Type B pancreatic cell (in vitro differentiated cells): ENCODE data around the gene CAV2. TPM values are rescaled to one million over a fixed set of nuclear protein-coding genes. Genes with fewer than 3 reads are reported as not detected.

Experiments
- DNase-seq: peaks from one replicate; pipeline ENCODE4 v3.0.0; 2021; ENCODE audit warnings: mixed read lengths; ENCODE audit not compliant: unreplicated experiment; ENCODE audit errors: extremely low spot score
- H3K27ac Mint-ChIP-seq: 2 replicates; pipeline ENCODE4 v1.8.0; 2021; ENCODE audit warnings: mild to moderate bottlenecking, mixed read lengths
- H3K27me3 Mint-ChIP-seq: 2 replicates; pipeline ENCODE4 v1.8.0; 2021; ENCODE audit warnings: mixed read lengths
- H3K36me3 Mint-ChIP-seq: 2 replicates; pipeline ENCODE4 v1.8.0; 2021; ENCODE audit warnings: mixed read lengths
- H3K4me1 Mint-ChIP-seq: one replicate; pipeline ENCODE4 v1.8.0; 2021; ENCODE audit warnings: mixed read lengths; ENCODE audit not compliant: unreplicated experiment
- H3K4me3 Mint-ChIP-seq: 2 replicates; pipeline ENCODE4 v1.8.0; 2021; ENCODE audit warnings: mild to moderate bottlenecking, mixed read lengths
- H3K9me3 Mint-ChIP-seq: 2 replicates; pipeline ENCODE4 v1.8.0; 2021; ENCODE audit warnings: mixed read lengths
- total RNA-seq: library from RNA; stranded (reverse); gene quantifications from 2 replicates; pipeline ENCODE4 v1.2.1, GENCODE V29; 2021; ENCODE audit warnings: low replicate concordance
- TF ChIP-seq, protein P1 (sequence below): fragments of 200-600 bp; sonication (generic); conservative IDR thresholded peaks from 2 replicates; pipeline ENCODE4 v1.5.0; 2021; ENCODE audit warnings: antibody characterized with exemption, mild to moderate bottlenecking

The CAV2 gene
- total RNA-seq, 1 donor from 2014 or later: 12.8 TPM

- peaks cover 69% of the 10 kb centered on the region for H3K27me3 Mint-ChIP-seq
- no peaks in the 10 kb centered on the region for H3K36me3 Mint-ChIP-seq
- TF ChIP-seq, protein P1, sequence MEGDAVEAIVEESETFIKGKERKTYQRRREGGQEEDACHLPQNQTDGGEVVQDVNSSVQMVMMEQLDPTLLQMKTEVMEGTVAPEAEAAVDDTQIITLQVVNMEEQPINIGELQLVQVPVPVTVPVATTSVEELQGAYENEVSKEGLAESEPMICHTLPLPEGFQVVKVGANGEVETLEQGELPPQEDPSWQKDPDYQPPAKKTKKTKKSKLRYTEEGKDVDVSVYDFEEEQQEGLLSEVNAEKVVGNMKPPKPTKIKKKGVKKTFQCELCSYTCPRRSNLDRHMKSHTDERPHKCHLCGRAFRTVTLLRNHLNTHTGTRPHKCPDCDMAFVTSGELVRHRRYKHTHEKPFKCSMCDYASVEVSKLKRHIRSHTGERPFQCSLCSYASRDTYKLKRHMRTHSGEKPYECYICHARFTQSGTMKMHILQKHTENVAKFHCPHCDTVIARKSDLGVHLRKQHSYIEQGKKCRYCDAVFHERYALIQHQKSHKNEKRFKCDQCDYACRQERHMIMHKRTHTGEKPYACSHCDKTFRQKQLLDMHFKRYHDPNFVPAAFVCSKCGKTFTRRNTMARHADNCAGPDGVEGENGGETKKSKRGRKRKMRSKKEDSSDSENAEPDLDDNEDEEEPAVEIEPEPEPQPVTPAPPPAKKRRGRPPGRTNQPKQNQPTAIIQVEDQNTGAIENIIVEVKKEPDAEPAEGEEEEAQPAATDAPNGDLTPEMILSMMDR: no peak
- H3K9me3 Mint-ChIP-seq: no peaks in the 10 kb centered on the region
- peak overlapping the region; percentile 93 for H3K4me3 Mint-ChIP-seq
- peaks cover 14% of the 10 kb centered on the region for H3K4me1 Mint-ChIP-seq
- H3K27ac Mint-ChIP-seq: peak overlapping the region; percentile 89
- DNase-seq: no peak
These were observed 25.9 kb downstream of the CAV2 start for GRCh38 chr7:116525298-116525912.

GRCh38 chr7:116525913-116526861 is 26.6 kb downstream of the CAV2 start:
- DNase-seq: peak; percentile 82
- Mint-ChIP-seq H3K27me3 (peaks cover 69% of the 10 kb centered on the region), H3K4me3 (peak overlapping the region; percentile 93), H3K27ac (peak overlapping the region; percentile 87), H3K9me3 (no peaks in the 10 kb centered on the region), H3K4me1 (peaks cover 14% of the 10 kb centered on the region), H3K36me3 (no peaks in the 10 kb centered on the region)
- TF ChIP-seq, protein P1: peak; percentile 89

DNA sequence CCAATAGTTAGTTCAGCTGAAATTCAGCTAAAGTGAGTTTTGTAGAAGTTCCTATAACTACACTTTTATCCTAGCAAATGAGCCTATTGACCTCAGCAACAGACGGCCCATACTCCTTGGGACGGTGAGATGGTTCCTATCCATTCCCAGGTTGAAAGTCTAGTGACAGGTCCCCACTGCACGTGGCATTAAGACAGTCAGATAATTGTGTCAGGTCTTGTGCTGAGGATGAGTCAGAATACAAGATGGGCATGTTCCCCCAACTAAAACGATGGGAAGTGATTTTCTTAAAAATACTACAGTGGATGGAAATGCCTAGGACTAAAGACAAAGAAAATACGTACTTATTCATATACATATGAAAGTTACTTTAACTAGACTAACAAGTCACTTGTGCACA is 27.4 kb downstream of the CAV2 start:
- H3K36me3 Mint-ChIP-seq: no peaks in the 10 kb centered on the region
- DNase-seq: no peak
- no peaks in the 10 kb centered on the region for H3K9me3 Mint-ChIP-seq
- H3K4me1 Mint-ChIP-seq: peaks cover 14% of the 10 kb centered on the region
- TF ChIP-seq, protein P1: no peak
- peak overlapping the region; percentile 64 for H3K27ac Mint-ChIP-seq
- peak overlapping the region; percentile 93 for H3K4me3 Mint-ChIP-seq
- H3K27me3 Mint-ChIP-seq: peaks cover 66% of the 10 kb centered on the region

DNA sequence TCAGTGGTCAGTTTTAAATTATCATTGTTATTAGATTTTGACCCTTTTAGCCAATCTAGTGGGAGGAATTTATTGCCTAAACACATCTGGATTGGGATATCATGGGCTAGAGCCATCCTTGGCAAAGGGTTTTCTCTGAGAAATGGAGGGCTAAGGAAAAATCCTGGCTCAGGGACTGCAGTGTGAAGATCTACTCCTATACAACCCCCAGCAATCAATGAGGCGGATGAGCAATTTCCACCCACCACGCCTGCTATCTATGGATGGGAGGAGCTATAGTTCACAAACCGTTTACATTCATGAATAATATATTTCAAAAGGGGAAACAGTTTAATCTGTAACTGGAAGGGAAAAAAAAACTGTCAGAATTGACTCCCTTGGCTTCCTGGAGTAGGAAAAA is 28.0 kb downstream of the CAV2 start:
- peak overlapping the region; percentile 93 for H3K4me3 Mint-ChIP-seq
- peaks cover 14% of the 10 kb centered on the region for H3K4me1 Mint-ChIP-seq
- no peak overlapping the region for H3K27ac Mint-ChIP-seq
- TF ChIP-seq, protein P1: no peak
- H3K36me3 Mint-ChIP-seq: no peaks in the 10 kb centered on the region
- peaks cover 61% of the 10 kb centered on the region for H3K27me3 Mint-ChIP-seq
- DNase-seq: no peak
- H3K9me3 Mint-ChIP-seq: no peaks in the 10 kb centered on the region

GRCh38 chr7:116528008-116528789 is 28.7 kb downstream of the CAV2 start:
- no peak overlapping the region for H3K27ac Mint-ChIP-seq
- H3K27me3 Mint-ChIP-seq: peaks cover 57% of the 10 kb centered on the region
- DNase-seq: no peak
- H3K4me1 Mint-ChIP-seq: peaks cover 10% of the 10 kb centered on the region
- H3K9me3 Mint-ChIP-seq: no peaks in the 10 kb centered on the region
- H3K36me3 Mint-ChIP-seq: no peaks in the 10 kb centered on the region
- H3K4me3 Mint-ChIP-seq: peak overlapping the region; percentile 45
- TF ChIP-seq, protein P1: no peak
